ENCODE results near the gene SMC5. TPM values are rescaled to one million over a fixed set of nuclear protein-coding genes. Genes with fewer than 3 reads are reported as not detected.
A peak's percentile ranks its signal among the peaks of the same experiment; 100 is the strongest.

The SMC5 gene
- total RNA-seq, 1 donor from 2014 or later, result 10.0 TPM

DNA sequence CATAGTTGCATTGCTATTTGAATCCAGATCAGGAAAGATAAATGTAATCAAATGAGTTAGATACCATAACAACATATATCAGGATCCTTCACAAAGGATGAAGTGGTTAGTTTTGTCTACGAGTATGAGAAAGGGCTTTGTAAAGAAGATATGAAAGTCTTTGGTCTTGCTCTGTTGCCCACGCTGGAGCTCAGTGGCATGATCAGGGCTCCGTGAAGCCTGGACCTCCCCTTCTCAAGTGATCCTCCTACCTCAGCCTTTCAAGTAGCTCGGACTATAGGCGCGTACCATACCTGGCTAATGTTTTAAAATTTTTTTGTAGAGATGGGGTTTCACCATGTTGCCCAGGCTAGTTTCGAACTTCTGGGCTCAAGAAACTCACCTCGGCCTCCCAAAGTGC, 1.8 kb downstream of the SMC5 start:
- intact Hi-C loops (cut with DNase I), result no loop called here
- DNase-seq (ENCODE audit: missing footprints) (no peak), ATAC-seq (no peak)

DNA sequence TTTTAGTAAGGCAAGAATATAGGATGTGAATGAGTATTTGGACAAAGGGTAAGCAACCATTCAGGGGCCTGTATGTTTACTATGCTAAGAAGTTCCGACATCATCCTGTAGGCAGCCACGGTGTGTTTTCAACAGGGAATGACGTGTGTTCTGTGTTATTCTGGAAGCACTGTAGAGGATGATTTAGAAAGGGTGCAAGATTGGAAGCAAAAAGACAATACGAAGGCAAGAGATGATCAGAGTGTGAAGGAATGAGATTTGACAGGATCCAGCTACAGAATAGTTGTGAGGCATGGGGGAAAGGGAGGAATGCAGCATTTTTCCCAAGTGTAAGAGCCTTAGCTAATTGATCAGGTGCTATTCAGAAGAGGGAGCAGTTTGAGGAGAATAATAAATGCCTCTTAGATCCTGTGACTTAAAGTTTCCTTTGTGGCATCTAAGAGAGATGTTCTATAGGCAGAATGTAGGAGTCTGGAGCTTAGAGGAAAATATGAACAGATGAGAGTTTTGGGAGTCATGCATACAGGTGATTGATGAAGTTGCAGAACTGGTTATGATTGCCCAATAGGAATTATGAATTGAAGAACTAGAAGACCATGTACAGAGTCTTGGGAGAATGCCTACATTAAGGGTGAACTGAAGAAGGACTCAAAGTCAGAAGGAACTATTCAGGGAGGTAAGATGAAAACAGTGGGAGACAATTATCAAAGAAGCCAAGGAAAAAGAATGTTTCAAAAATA, 2.5 kb downstream of the SMC5 start:
- DNase-seq (ENCODE audit: missing footprints) (no peak), ATAC-seq (no peak)
- intact Hi-C loops (cut with DNase I), result no loop called here

- ATAC-seq, result no peak
- intact Hi-C loops (cut with DNase I), result no loop called here
- DNase-seq (ENCODE audit: missing footprints), result no peak
Measured at GRCh38 chr9:70262366-70262765, 3.6 kb downstream of the SMC5 start.

DNA sequence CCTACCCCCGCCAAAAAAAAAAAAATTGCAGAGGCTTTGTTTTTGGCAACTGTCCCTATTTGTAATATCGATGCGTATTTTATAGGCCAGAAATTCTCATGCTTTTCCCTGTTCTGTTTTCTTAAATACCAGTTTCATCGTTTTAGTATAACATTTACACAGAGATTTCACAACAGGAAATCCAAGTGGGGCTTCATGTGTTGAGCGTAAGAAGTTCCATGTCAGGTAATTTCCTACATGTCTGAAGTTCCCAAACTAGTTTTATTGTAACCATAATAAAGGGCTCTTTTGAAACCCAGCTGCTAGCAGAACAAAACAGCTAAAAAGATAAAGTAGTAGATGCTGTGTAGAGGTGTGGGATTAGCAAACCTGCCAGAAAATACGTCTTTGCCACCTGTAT, 4.2 kb downstream of the SMC5 start:
- no peak for ATAC-seq
- DNase-seq (ENCODE audit: missing footprints), result no peak
- intact Hi-C loops (cut with DNase I), result no loop called here

GRCh38 chr9:70263421-70263820, 4.6 kb downstream of the SMC5 start:
- intact Hi-C loops (cut with DNase I), result no loop called here
- DNase-seq (ENCODE audit: missing footprints), result no peak
- ATAC-seq, result no peak

- ATAC-seq, result no peak
- intact Hi-C loops (cut with DNase I), result no loop called here
Measured at GRCh38 chr9:70278305-70278704, 19.5 kb downstream of the SMC5 start.

DNA sequence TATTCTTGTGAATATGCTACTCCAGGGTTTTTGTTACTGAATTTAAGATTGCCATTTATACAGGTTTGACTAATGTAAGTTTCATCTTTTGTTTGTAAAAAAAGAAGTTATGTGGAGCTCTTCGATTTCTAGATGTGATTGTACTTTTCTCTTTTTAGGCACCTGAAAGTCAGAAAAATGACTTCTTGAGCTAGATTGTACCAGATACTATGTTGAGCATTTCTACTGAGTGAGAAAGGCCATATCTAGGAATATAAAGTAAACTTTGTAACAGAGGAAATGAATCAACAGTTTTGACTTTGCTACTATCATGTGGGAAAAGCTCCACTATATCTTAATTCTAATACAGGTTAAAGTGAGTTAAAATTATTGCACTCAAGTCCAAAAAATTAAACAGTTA, 25.1 kb downstream of the SMC5 start:
- no peak for ATAC-seq
- intact Hi-C loops (cut with DNase I), result no loop called here
- no peak for DNase-seq (ENCODE audit: missing footprints)

More at GRCh38 chr9:70278305-70278704, 19.5 kb downstream of the SMC5 start:
- DNase-seq (ENCODE audit: missing footprints), result no peak

DNA sequence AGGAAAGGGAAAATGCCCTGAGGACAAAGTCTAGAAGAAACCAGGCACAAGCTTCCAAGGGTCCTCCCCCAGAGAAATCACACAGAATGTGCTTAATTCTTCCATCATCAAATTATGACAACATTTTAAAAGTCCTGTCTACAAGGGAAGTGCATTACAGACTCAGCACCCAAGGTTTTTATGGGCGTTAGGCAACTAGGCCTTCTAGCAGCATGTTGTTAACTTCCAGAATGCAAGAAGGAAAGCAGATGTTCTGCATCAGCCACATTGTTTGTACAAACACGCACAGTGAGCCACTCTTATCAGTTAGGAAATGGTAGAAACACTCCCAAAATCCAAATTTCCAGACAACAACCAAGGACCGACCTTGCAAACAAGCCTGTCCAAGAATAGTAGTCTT, 26.5 kb downstream of the SMC5 start:
- ATAC-seq (peak; percentile 93), DNase-seq (ENCODE audit: missing footprints) (no peak)
- intact Hi-C loops (cut with DNase I), result no loop called here

DNA sequence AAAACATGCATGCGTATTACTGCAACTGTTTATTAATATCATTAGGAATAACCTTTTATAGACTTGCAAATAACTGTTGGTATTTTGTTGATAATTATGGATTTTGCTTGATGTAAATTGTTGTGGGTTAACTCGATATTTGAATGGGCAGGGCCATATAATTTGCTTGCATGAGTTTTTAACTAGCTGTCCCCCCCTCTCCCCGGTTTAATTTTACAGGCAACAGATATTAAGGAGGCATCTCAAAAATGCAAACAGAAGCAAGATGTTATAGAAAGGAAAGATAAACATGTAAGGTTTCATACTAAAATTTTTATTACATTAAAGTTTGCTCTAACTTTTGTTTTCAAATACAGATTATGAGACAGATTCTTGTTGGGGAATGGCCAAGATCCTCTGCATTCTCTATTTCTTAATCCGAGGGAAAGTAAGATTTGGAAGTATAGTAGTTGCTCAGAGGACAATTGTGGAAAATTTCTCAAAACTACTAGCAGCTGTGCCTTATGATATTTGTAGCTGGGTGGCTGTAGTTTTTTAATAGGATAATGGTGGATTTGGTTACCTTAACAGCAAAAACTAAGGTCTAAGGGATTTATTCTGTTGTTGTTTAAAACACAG, 27.3 kb downstream of the SMC5 start:
- ATAC-seq (peak; percentile 56), DNase-seq (ENCODE audit: missing footprints) (no peak)
- intact Hi-C loops (cut with DNase I), result no loop called here

DNA sequence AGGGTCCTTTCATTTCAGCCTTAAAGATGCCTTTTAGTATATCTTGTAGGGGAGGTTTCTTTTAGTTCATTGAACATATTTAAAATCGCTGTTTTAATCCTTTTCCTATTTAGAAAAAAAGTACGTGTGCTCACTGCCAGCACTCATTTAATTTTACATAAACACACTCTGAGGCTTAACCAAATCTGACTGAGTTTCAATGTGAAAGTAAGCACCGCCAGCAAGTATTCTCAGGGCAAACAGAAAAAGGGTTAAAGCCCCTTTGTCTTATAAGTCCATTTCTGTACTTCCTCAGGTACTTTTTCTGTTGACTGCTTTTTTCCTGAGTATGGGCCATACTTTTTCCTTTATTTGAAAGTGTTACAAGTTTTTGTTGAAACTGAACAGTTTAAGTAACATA, 31.8 kb downstream of the SMC5 start:
- intact Hi-C loops (cut with DNase I), result no loop called here
- no peak for DNase-seq (ENCODE audit: missing footprints)
- ATAC-seq, result no peak

DNA sequence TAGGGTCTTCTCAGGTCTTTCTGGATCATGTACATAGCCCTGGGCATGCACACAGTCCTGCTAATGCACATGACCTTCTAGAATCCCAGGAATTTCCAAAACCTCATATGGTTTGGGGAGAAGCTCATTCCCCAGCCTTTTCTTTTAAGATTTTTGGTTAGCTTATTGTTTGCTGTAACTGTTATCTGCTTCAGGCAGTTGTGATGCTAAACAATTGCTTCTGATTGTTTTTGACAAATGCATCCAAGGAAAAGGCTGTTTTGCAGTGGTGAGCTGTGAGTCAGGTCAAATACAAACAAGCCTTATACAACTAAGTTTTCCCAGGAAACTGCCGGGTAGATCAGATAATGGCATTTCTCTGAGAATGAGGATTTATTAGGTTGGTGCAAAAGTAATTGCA, 32.7 kb downstream of the SMC5 start:
- DNase-seq (ENCODE audit: missing footprints) (no peak), ATAC-seq (no peak)
- intact Hi-C loops (cut with DNase I), result no loop called here

- intact Hi-C loops (cut with DNase I), result no loop called here
- DNase-seq (ENCODE audit: missing footprints), result no peak
Measured at GRCh38 chr9:70292253-70292652, 33.5 kb downstream of the SMC5 start.

DNA sequence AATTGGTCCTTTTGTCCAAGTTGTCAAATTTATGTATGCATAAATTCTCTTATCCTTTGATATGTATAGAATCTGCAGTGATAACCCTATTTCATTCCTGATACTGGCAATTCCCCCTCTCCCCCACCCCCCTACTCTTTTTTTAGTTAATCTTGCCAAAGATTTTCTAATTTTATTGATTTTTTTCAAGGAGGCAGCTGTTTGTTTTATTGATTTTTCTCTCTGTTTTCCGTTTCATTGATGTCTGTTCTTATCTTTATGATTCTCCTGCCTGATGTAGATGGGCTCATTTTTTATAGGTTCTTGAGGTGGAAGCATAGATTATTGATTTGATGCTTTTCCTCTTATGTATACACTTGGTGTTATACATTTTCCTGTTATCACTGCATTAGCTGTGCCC, 34.4 kb downstream of the SMC5 start:
- no peak for DNase-seq (ENCODE audit: missing footprints)
- intact Hi-C loops (cut with DNase I), result no loop called here
- ATAC-seq, result no peak

More at GRCh38 chr9:70292253-70292652, 33.5 kb downstream of the SMC5 start:
- ATAC-seq, result no peak

DNA sequence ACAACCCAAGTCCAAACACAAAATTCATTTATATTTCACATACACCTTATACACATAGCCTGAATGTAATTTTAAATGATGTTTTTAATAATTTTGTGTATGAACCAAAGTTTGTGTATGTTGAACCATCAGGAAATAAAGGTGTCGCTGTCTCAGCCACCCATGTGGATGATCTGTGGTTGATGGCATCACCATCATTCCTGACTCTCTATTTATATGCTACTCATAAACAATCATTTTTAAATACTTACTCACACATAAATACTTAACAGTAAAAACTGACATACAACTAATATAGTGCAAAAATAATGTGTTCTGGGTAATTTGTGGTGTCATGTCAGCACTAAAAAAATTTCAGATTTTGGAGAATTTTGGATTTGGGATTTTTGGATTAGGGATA, 38.4 kb downstream of the SMC5 start:
- intact Hi-C loops (cut with DNase I), result no loop called here
- ATAC-seq (no peak), DNase-seq (ENCODE audit: missing footprints) (no peak)

GRCh38 chr9:70298245-70298771, 39.5 kb downstream of the SMC5 start:
- intact Hi-C loops (cut with DNase I), result no loop called here
- ATAC-seq (no peak), DNase-seq (ENCODE audit: missing footprints) (no peak)

DNA sequence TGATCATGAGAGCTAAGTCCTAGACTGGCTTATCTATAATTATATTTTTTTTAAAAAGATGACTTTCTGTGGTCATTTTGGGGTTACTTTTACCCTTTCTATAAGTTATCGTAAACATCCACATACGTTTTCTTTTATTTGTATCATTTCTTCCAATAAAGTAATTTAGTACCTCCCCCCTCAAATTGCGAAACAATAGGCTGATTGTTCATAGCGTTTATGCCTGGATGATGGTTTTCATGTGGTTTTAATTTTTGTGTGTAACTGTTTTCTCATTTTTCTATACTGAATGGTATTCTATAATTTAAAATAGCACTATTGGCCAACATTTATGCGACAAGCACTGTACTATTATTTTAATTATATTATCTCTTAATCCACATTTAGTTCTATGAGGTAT, 44.5 kb downstream of the SMC5 start:
- ATAC-seq (no peak), DNase-seq (ENCODE audit: missing footprints) (no peak)
- intact Hi-C loops (cut with DNase I), result no loop called here

DNA sequence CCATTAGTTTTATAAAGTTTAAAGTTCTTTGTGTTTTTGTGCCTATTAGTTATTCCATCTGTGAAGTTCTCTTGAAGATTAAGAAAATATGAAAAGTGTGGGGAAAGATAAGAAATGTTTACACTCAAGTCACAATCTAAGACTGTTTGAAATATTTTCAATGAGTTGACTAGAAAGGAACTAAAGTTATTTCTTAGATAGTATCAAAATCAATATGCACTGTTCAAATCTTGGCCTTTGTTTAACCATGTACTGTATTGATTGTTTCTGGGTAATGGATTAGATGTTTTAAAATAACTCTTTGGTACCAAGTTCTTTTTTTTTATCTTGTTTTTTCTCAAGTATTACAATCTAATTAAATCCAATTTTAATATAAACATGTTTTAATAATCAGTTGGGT, 46.0 kb downstream of the SMC5 start:
- no peak for DNase-seq (ENCODE audit: missing footprints)
- ATAC-seq, result no peak
- intact Hi-C loops (cut with DNase I), result no loop called here

DNA sequence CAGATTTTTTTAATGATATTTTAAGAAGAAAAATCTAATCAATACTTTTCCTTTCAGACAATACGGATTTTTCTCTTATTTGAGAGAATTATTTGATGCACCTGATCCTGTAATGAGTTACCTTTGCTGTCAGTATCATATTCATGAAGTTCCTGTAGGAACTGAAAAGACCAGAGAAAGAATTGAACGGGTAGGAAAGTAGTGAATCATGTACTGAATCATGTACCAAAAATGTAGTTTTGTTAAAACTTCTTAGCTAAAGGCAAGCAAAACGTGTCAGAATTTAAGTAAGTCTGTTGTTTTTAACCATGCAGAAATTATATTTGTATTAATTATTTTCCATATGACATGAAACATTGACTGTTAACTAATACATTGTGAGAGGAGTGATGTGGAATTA, 56.6 kb downstream of the SMC5 start:
- DNase-seq (ENCODE audit: missing footprints), result no peak
- ATAC-seq, result no peak
- intact Hi-C loops (cut with DNase I), result no loop called here

GRCh38 chr9:70318002-70318401, 59.2 kb downstream of the SMC5 start:
- intact Hi-C loops (cut with DNase I), result no loop called here
- ATAC-seq (no peak), DNase-seq (ENCODE audit: missing footprints) (no peak)

- no peak for ATAC-seq
- no peak for DNase-seq (ENCODE audit: missing footprints)
- intact Hi-C loops (cut with DNase I), result no loop called here
Measured at GRCh38 chr9:70322096-70322495, 63.3 kb downstream of the SMC5 start.

DNA sequence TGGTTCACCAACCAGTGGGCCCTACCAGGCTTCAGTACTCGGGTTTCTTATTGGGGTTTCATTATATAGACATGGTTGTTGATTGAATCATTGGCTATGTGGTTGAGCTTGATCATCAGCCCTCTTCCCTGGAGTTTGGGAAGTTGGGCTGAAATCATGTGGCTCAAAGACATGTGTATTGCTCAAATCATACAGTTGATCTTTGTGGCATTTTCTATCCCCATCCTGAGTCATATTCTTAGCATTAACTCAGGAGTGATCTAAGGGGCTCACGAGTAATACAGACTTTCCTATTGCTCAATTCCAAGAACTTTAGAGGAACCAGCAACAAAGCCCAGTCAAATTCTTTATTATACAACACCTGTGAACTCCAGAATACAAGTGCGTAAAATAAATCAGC, 66.2 kb downstream of the SMC5 start:
- DNase-seq (ENCODE audit: missing footprints), result no peak
- ATAC-seq, result no peak
- intact Hi-C loops (cut with DNase I), result no loop called here
